ENCODE measurements around the gene PPP5C.

Gene PPP5C

GRCh38 chr19:46337487-46337886, 9.4 kb upstream of the PPP5C start:
- no peak for DNase-seq

- no peak for DNase-seq
Observed at GRCh38 chr19:46339446-46339845, 7.4 kb upstream of the PPP5C start.

- no peak for DNase-seq
Observed at GRCh38 chr19:46340051-46340659, 6.7 kb upstream of the PPP5C start.

GRCh38 chr19:46341937-46342336, 5.0 kb upstream of the PPP5C start:
- DNase-seq, result no peak

- DNase-seq, result no peak
Observed at GRCh38 chr19:46344363-46344762, 2.5 kb upstream of the PPP5C start.

- no peak for DNase-seq
Observed at GRCh38 chr19:46345157-46345556, 1.7 kb upstream of the PPP5C start.

- DNase-seq, result no peak
Observed at GRCh38 chr19:46347572-46347883, 641 bp downstream of the PPP5C start.

GRCh38 chr19:46347985-46348384, 1.1 kb downstream of the PPP5C start:
- DNase-seq, result no peak

- no peak for DNase-seq
Observed at GRCh38 chr19:46349311-46349993, 2.6 kb downstream of the PPP5C start.

GRCh38 chr19:46350029-46350757, 3.3 kb downstream of the PPP5C start:
- no peak for DNase-seq

- DNase-seq, result no peak
Observed at GRCh38 chr19:46350758-46351159, 3.9 kb downstream of the PPP5C start.

- no peak for DNase-seq
Observed at GRCh38 chr19:46351241-46352041, 4.6 kb downstream of the PPP5C start.

GRCh38 chr19:46353730-46354528, 7.0 kb downstream of the PPP5C start:
- DNase-seq, result no peak

GRCh38 chr19:46355234-46356148, 8.6 kb downstream of the PPP5C start:
- DNase-seq, result no peak

- DNase-seq, result no peak
Observed at GRCh38 chr19:46356149-46357055, 9.5 kb downstream of the PPP5C start.

- no peak for DNase-seq
Observed at GRCh38 chr19:46357846-46358583, 11.1 kb downstream of the PPP5C start.

GRCh38 chr19:46361915-46362314, 15.0 kb downstream of the PPP5C start:
- no peak for DNase-seq

GRCh38 chr19:46364359-46364758, 17.5 kb downstream of the PPP5C start:
- no peak for DNase-seq

- no peak for DNase-seq
Observed at GRCh38 chr19:46365561-46365960, 18.7 kb downstream of the PPP5C start.
